ENCODE measurements around the gene C1QTNF1.

The C1QTNF1 gene

DNA sequence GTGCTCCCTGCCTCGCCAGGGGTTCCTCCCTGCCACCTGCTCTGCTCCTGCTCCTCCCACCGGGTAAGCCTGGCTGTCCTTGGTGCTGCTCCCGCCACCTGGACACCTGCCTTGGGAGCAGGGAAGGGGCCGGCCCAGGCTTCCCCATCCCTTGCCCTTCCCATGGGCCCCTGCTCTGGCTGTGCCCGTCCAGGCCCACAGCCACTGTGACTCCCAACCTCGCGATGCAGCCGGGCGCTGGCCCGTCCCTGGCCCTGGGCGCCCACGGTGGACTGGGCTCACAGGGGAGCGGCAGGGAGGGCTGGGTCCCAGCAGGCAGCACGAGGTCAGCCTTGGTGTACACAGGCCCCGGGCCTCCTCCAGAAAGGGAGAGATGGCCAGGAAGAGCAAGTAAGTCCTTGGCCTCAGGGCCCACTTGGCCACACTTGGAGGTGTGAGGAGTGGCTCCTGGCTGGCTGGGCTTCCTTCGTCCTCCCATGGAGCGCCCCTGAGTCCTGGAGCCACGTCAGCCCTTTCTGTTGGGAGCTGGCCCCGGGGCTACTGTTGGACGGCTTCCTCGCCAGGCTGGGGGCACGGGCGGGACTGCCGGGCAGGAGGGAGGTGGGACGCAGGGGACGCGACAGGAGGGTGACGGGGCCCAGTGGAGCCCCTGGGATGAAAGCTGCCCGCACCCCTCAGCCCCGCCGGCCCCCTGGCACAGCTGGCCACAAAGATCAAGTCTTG lies 65.9 kb downstream of the C1QTNF1 start:
- no peak for DNase-seq (ENCODE audit: low read depth, low spot score)
- Histone ChIP-seq H3K9me3 (ENCODE audit: insufficient read depth, low read length) (no peaks in the 10 kb centered on the region), H3K9ac (ENCODE audit: insufficient read length, low read depth) (no peak overlapping the region), H3K4me3 (ENCODE audit: insufficient read length, low read depth) (no peak overlapping the region), H3K4me1 (ENCODE audit: insufficient read depth, insufficient read length) (peaks cover 16% of the 10 kb centered on the region), H3K27me3 (ENCODE audit: insufficient read depth, insufficient read length) (no peaks in the 10 kb centered on the region), H3K36me3 (ENCODE audit: insufficient read depth, insufficient read length, low read length) (peaks cover 33% of the 10 kb centered on the region)
- no peak for TF ChIP-seq YY1 (IDR thresholded peaks at IDR 0.05; ENCODE audit: insufficient read depth, insufficient read length)
- TF ChIP-seq ZNF274 (IDR thresholded peaks at IDR 0.05; ENCODE audit: low read depth, low read length): no peak
- TF ChIP-seq SUZ12 (IDR thresholded peaks at IDR 0.05; ENCODE audit: extremely low read depth, insufficient read depth, insufficient read length): no peak

- DNase-seq (ENCODE audit: low read depth, low spot score): no peak
- TF ChIP-seq ZNF274 (IDR thresholded peaks at IDR 0.05; ENCODE audit: low read depth, low read length) (no peak), SUZ12 (IDR thresholded peaks at IDR 0.05; ENCODE audit: extremely low read depth, insufficient read depth, insufficient read length) (no peak), YY1 (IDR thresholded peaks at IDR 0.05; ENCODE audit: insufficient read depth, insufficient read length) (no peak)
- Histone ChIP-seq H3K36me3 (ENCODE audit: insufficient read depth, insufficient read length, low read length) (peaks cover 26% of the 10 kb centered on the region), H3K27me3 (ENCODE audit: insufficient read depth, insufficient read length) (no peaks in the 10 kb centered on the region), H3K9ac (ENCODE audit: insufficient read length, low read depth) (peak overlapping the region; percentile 46), H3K9me3 (ENCODE audit: insufficient read depth, low read length) (no peaks in the 10 kb centered on the region), H3K4me1 (ENCODE audit: insufficient read depth, insufficient read length) (peaks cover 16% of the 10 kb centered on the region), H3K4me3 (ENCODE audit: insufficient read length, low read depth) (no peak overlapping the region)
These were observed 66.7 kb downstream of the C1QTNF1 start for GRCh38 chr17:79090443-79091225.

DNA sequence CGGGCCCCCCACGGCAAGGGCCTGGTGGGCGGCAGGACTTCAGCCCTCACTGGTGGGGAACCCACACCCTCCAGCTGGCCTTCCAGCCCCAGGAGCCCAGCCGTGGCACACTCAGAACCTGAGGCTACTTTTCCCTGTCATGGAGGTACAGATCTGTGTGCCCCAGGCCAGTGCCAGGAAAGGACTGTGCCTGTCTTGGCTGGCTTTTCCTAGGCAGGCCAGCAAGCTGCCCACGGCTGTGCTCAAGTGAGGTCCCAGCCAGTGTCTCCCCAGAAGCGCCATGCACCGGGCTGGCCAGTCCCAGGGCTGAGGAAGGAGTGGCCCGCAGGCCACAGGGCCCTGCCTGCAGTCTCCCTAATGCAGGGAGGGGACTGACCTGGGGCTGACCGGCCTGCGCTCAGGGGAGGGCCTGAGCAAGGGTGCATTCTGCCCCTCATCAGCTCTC lies 67.3 kb downstream of the C1QTNF1 start:
- TF ChIP-seq SUZ12 (IDR thresholded peaks at IDR 0.05; ENCODE audit: extremely low read depth, insufficient read depth, insufficient read length) (no peak), YY1 (IDR thresholded peaks at IDR 0.05; ENCODE audit: insufficient read depth, insufficient read length) (no peak)
- peaks cover 21% of the 10 kb centered on the region for H3K36me3 ChIP-seq (ENCODE audit: insufficient read depth, insufficient read length, low read length)
- H3K9me3 ChIP-seq (ENCODE audit: insufficient read depth, low read length): no peaks in the 10 kb centered on the region
- no peak for DNase-seq (ENCODE audit: low read depth, low spot score)
- H3K4me1 ChIP-seq (ENCODE audit: insufficient read depth, insufficient read length): peaks cover 16% of the 10 kb centered on the region
- peak overlapping the region; percentile 46 for H3K9ac ChIP-seq (ENCODE audit: insufficient read length, low read depth)
- H3K27me3 ChIP-seq (ENCODE audit: insufficient read depth, insufficient read length): no peaks in the 10 kb centered on the region
- no peak overlapping the region for H3K4me3 ChIP-seq (ENCODE audit: insufficient read length, low read depth)

DNA sequence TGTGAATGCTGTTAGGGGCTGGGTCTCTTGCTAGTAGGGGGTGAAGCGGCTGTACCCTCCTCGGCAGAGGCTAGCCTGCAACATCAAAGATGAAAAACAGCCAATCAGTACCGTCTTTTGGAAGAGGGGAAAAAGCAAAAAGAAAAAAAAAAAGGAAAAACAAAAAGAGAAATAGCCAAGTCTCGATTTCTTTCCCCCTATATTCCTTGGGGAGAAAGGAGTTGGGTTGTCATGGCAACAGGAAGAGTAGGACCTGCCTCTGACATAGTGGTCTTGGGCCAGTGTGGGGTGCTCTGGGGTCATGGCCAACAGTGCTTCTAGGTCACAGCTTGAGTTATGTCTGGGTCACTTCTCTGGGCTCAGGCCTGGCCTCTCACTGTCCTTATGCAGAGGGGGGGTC lies 68.6 kb downstream of the C1QTNF1 start:
- H3K9ac ChIP-seq (ENCODE audit: insufficient read length, low read depth): no peak overlapping the region
- no peaks in the 10 kb centered on the region for H3K27me3 ChIP-seq (ENCODE audit: insufficient read depth, insufficient read length)
- no peaks in the 10 kb centered on the region for H3K9me3 ChIP-seq (ENCODE audit: insufficient read depth, low read length)
- H3K4me3 ChIP-seq (ENCODE audit: insufficient read length, low read depth): no peak overlapping the region
- no peak for DNase-seq (ENCODE audit: low read depth, low spot score)
- peaks cover 16% of the 10 kb centered on the region for H3K4me1 ChIP-seq (ENCODE audit: insufficient read depth, insufficient read length)
- TF ChIP-seq YY1 (IDR thresholded peaks at IDR 0.05; ENCODE audit: insufficient read depth, insufficient read length) (no peak), SUZ12 (IDR thresholded peaks at IDR 0.05; ENCODE audit: extremely low read depth, insufficient read depth, insufficient read length) (no peak), ZNF274 (IDR thresholded peaks at IDR 0.05; ENCODE audit: low read depth, low read length) (no peak)
- H3K36me3 ChIP-seq (ENCODE audit: insufficient read depth, insufficient read length, low read length): peaks cover 12% of the 10 kb centered on the region

DNA sequence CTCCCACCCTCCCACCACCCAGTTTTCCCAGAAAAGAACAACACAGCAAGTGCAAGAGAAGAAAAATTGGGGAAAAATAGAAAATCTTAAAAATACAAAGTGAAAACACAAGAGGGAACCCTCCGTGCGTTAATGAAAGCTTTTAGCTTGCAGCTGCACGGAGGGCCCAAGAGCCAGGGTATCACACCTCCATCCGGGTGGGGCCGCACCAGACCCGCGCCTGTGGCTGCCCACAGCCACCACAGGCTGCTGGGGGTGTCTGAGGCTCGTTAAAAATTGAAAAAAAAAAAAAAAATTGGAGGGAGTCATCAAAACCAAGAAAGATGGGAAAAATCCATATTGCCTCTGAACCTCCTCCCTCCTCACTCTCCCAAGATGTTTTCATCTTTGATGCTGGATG lies 69.3 kb downstream of the C1QTNF1 start:
- TF ChIP-seq SUZ12 (IDR thresholded peaks at IDR 0.05; ENCODE audit: extremely low read depth, insufficient read depth, insufficient read length): no peak
- TF ChIP-seq YY1 (IDR thresholded peaks at IDR 0.05; ENCODE audit: insufficient read depth, insufficient read length): no peak
- TF ChIP-seq ZNF274 (IDR thresholded peaks at IDR 0.05; ENCODE audit: low read depth, low read length): no peak
- Histone ChIP-seq H3K4me1 (ENCODE audit: insufficient read depth, insufficient read length) (peaks cover 15% of the 10 kb centered on the region), H3K4me3 (ENCODE audit: insufficient read length, low read depth) (no peak overlapping the region), H3K36me3 (ENCODE audit: insufficient read depth, insufficient read length, low read length) (peaks cover 8% of the 10 kb centered on the region), H3K9me3 (ENCODE audit: insufficient read depth, low read length) (no peaks in the 10 kb centered on the region), H3K27me3 (ENCODE audit: insufficient read depth, insufficient read length) (no peaks in the 10 kb centered on the region), H3K9ac (ENCODE audit: insufficient read length, low read depth) (no peak overlapping the region)
- no peak for DNase-seq (ENCODE audit: low read depth, low spot score)

- no peaks in the 10 kb centered on the region for H3K9me3 ChIP-seq (ENCODE audit: insufficient read depth, low read length)
- DNase-seq (ENCODE audit: low read depth, low spot score): no peak
- peaks cover 5% of the 10 kb centered on the region for H3K36me3 ChIP-seq (ENCODE audit: insufficient read depth, insufficient read length, low read length)
- H3K27me3 ChIP-seq (ENCODE audit: insufficient read depth, insufficient read length): no peaks in the 10 kb centered on the region
- H3K4me1 ChIP-seq (ENCODE audit: insufficient read depth, insufficient read length): peaks cover 15% of the 10 kb centered on the region
- no peak overlapping the region for H3K4me3 ChIP-seq (ENCODE audit: insufficient read length, low read depth)
- H3K9ac ChIP-seq (ENCODE audit: insufficient read length, low read depth): no peak overlapping the region
- TF ChIP-seq ZNF274 (IDR thresholded peaks at IDR 0.05; ENCODE audit: low read depth, low read length) (no peak), SUZ12 (IDR thresholded peaks at IDR 0.05; ENCODE audit: extremely low read depth, insufficient read depth, insufficient read length) (no peak), YY1 (IDR thresholded peaks at IDR 0.05; ENCODE audit: insufficient read depth, insufficient read length) (no peak)
These were observed 70.3 kb downstream of the C1QTNF1 start for GRCh38 chr17:79094261-79094660.

DNA sequence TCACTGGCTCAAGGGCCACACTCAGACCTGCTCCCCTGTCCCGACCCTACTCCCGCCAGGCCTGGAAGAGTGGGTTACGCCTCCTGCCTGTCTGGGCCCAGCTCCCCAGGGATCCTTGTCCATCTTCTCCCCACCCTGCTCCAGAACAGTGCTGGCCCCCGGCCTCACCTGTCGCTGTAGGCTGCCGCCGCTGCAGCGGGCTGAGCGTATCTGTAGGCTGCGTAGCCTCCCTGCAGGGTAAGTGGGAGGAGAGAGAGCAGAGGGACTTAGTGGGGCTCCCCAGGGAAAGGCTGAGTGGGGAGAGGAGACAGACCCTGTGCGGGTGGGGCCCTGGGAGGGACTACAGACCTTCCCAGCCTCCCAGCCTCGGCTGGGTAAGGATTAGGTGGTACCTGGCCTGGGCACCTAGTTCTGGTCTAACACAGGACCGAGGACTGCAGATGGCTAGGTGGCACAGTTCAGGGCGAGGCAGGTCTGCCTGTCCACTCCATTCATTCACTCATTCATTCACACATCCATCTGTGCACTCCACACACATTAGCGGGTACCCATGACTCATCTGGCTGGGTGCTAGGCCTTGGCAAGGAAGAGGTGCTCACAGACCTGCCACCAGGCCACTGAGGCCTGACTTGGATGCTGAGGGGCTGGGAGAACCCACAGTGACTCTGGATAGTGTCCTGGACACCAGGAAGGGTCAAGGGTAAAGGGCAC lies 71.5 kb downstream of the C1QTNF1 start:
- Histone ChIP-seq H3K4me3 (ENCODE audit: insufficient read length, low read depth) (no peak overlapping the region), H3K36me3 (ENCODE audit: insufficient read depth, insufficient read length, low read length) (peaks cover 5% of the 10 kb centered on the region), H3K4me1 (ENCODE audit: insufficient read depth, insufficient read length) (peaks cover 18% of the 10 kb centered on the region), H3K27me3 (ENCODE audit: insufficient read depth, insufficient read length) (no peaks in the 10 kb centered on the region), H3K9me3 (ENCODE audit: insufficient read depth, low read length) (no peaks in the 10 kb centered on the region), H3K9ac (ENCODE audit: insufficient read length, low read depth) (no peak overlapping the region)
- no peak for DNase-seq (ENCODE audit: low read depth, low spot score)
- no peak for TF ChIP-seq SUZ12 (IDR thresholded peaks at IDR 0.05; ENCODE audit: extremely low read depth, insufficient read depth, insufficient read length)
- TF ChIP-seq ZNF274 (IDR thresholded peaks at IDR 0.05; ENCODE audit: low read depth, low read length): no peak
- TF ChIP-seq YY1 (IDR thresholded peaks at IDR 0.05; ENCODE audit: insufficient read depth, insufficient read length): no peak

Measured in NT2/D1 (cell line).